HepG2 (cell line): ENCODE results near the gene TBC1D7. TPM values are rescaled to one million over a fixed set of nuclear protein-coding genes. Genes with fewer than 3 reads are reported as not detected.

Experiments used
- ATAC-seq: fragments of 200-7000 bp; cut with Tn5 transposase; 3 replicates; pipeline ENCODE4 v1.9.1; 2020; ENCODE audit warnings: mild to moderate bottlenecking, moderate library complexity
- BruUV-seq: library from RNA; stranded (reverse); fragments of 400-500 nt; replicated peaks from 2 replicates; lab custom pipeline; 2021; lab: Mats Ljungman, UMichigan
- CTCF ChIA-PET: fragments of 300-600 bp; formaldehyde crosslinking; extraction: SDS; loops from one replicate; lab custom pipeline; 2021; ENCODE audit warnings: low total read pairs, inconsistent platforms, low intra/inter-chr PET ratio; lab: Yijun Ruan, JAX
- POLR2A ChIA-PET: fragments of 350-600 bp; sonication (Branson Sonifier 250); formaldehyde crosslinking; loops from one replicate; lab custom pipeline; 2020; ENCODE audit warnings: antibody characterized with exemption, inconsistent platforms; lab: Yijun Ruan, JAX
- DNase-seq: peaks from one replicate; pipeline ENCODE4 v3.0.0-alpha.2; 2015; ENCODE audit warnings: low spot score
- FAIRE-seq: peaks from 3 replicates; lab custom pipeline; 2011; peaks lifted over from hg19 to GRCh38; lab: Jason Lieb, UNC
- H2AFZ ChIP-seq: one replicate; pipeline ENCODE4 v1.6.1; 2011; ENCODE audit warnings: low read length, inconsistent platforms
- H3K27ac ChIP-seq: fragments of 300-600 bp; 3 replicates; pipeline ENCODE4 v1.8.0; 2011; ENCODE audit warnings: mixed run types, mild to moderate bottlenecking, mixed read lengths, low read length, inconsistent platforms; ENCODE audit not compliant: insufficient read depth; ENCODE audit errors: extremely low read length
- H3K27me3 ChIP-seq, 2 experiments: fragments of 200-600 bp in 1 of 2; 2 replicates in 1 of 2; 3 replicates in 1 of 2; pipeline versions ENCODE4 v1.6.0 to v1.8.0; 2011; ENCODE audit warnings: low read length in 2 of 2, mild to moderate bottlenecking in 2 of 2, moderate library complexity in 2 of 2, inconsistent platforms in 1 of 2; ENCODE audit not compliant: insufficient read depth in 2 of 2, control insufficient read depth in 1 of 2
- H3K36me3 ChIP-seq, 2 experiments: fragments of 200-600 bp in 1 of 2; replicated peaks in 1 of 2; 2 replicates in 1 of 2; 3 replicates in 1 of 2; pipeline versions ENCODE4 v1.5.1 to v1.8.0; 2011; ENCODE audit warnings: low read length in 2 of 2, inconsistent platforms in 1 of 2; ENCODE audit not compliant: insufficient read depth in 2 of 2, control insufficient read depth in 1 of 2
- H3K4me1 ChIP-seq: 2 replicates; pipeline ENCODE4 v1.5.1; 2012; ENCODE audit warnings: low read length, inconsistent platforms; ENCODE audit not compliant: insufficient read depth
- H3K4me2 ChIP-seq: 2 replicates; pipeline ENCODE4 v1.6.0; 2011; ENCODE audit warnings: low read depth, low read length, inconsistent platforms
- H3K4me3 ChIP-seq, 3 experiments: fragments of 200-600 bp in 1 of 3; sonication (generic), shearing (Covaris generic) in 1 of 3; replicated peaks in 1 of 3; 2 replicates each; pipeline ENCODE4 v1.5.1; 2011 to 2016; ENCODE audit warnings: low read length in 3 of 3, inconsistent platforms in 2 of 3, low read depth in 2 of 3, mild to moderate bottlenecking in 2 of 3, control low read depth in 1 of 3, mixed read lengths in 1 of 3; ENCODE audit not compliant: insufficient read depth in 1 of 3
- H3K79me2 ChIP-seq: one replicate; pipeline ENCODE4 v1.6.1; 2011; ENCODE audit warnings: low read length, inconsistent platforms; ENCODE audit not compliant: insufficient read depth
- H3K9ac ChIP-seq: 2 replicates; pipeline ENCODE4 v1.6.0; 2011; ENCODE audit warnings: mild to moderate bottlenecking, low read depth, low read length, inconsistent platforms; ENCODE audit not compliant: insufficient read depth
- H3K9me3 ChIP-seq: 2 replicates; pipeline ENCODE4 v1.5.1; 2012; ENCODE audit warnings: mild to moderate bottlenecking, low read length
- H4K20me1 ChIP-seq: 2 replicates; pipeline ENCODE4 v1.6.0; 2011; ENCODE audit warnings: inconsistent platforms, mild to moderate bottlenecking, low read length, moderate library complexity; ENCODE audit not compliant: insufficient read depth
- E2F2 ChIP-seq: sonication (generic); formaldehyde crosslinking; IDR thresholded peaks from 2 replicates; pipeline ENCODE4 v1.4.0; 2020; ENCODE audit warnings: missing genetic modification reagents, borderline replicate concordance
- GATAD2A ChIP-seq: IDR thresholded peaks from 2 replicates; pipeline ENCODE4 v1.6.1; 2016
- KLF16 ChIP-seq, 2 experiments: sonication (generic) in 1 of 2; formaldehyde crosslinking in 1 of 2; IDR thresholded peaks; 2 replicates each; pipeline versions ENCODE4 v1.6.1 to v1.8.0; 2016 to 2023; ENCODE audit warnings: missing genetic modification reagents in 2 of 2, missing compliant biosample characterization in 1 of 2
- LBX2 ChIP-seq: sonication (generic); formaldehyde crosslinking; IDR thresholded peaks from 2 replicates; pipeline ENCODE4 v1.5.0; 2020; ENCODE audit warnings: missing genetic modification reagents, mild to moderate bottlenecking, borderline replicate concordance
- NFE2 ChIP-seq: sonication (generic); formaldehyde crosslinking; IDR thresholded peaks from 2 replicates; pipeline ENCODE4 v1.4.0; 2020; ENCODE audit warnings: missing genetic modification reagents
- TGIF2 ChIP-seq: IDR thresholded peaks from 2 replicates; pipeline ENCODE4 v1.6.1; 2016; ENCODE audit warnings: control low read depth, missing compliant biosample characterization
- XRCC5 ChIP-seq: fragments of 200-400 bp; formaldehyde crosslinking; optimal IDR thresholded peaks from 2 replicates; pipeline ENCODE3; 2017; ENCODE audit warnings: mild to moderate bottlenecking, low read length
- ZBTB7B ChIP-seq: sonication (generic); formaldehyde crosslinking; IDR thresholded peaks from 2 replicates; pipeline ENCODE4 v1.4.0; 2020; ENCODE audit warnings: missing genetic modification reagents
- ZKSCAN1 ChIP-seq: fragments of 150-350 bp; IDR thresholded peaks from 2 replicates; pipeline ENCODE4 v1.6.1; 2014; ENCODE audit warnings: low read length
- ZMAT3 ChIP-seq: sonication (generic); formaldehyde crosslinking; conservative IDR thresholded peaks from 2 replicates; pipeline ENCODE4 v1.7.0; 2021; ENCODE audit warnings: missing genetic modification reagents
- ZNF136 ChIP-seq: sonication (generic); formaldehyde crosslinking; IDR thresholded peaks from 2 replicates; pipeline ENCODE4 v1.8.1; 2022; ENCODE audit warnings: low read depth, mild to moderate bottlenecking, moderate library complexity, missing genetic modification reagents
- ZNF251 ChIP-seq: sonication (generic); formaldehyde crosslinking; IDR thresholded peaks from 2 replicates; pipeline ENCODE4 v1.9.0; 2021; ENCODE audit warnings: mild to moderate bottlenecking, missing genetic modification reagents
- ZNF33A ChIP-seq: sonication (generic); formaldehyde crosslinking; IDR thresholded peaks from 2 replicates; pipeline ENCODE4 v1.5.1; 2020; ENCODE audit warnings: missing genetic modification reagents, mild to moderate bottlenecking, moderate library complexity, borderline replicate concordance
- ZNF367 ChIP-seq: sonication (generic); formaldehyde crosslinking; IDR thresholded peaks from 2 replicates; pipeline ENCODE4 v1.4.0; 2020; ENCODE audit warnings: missing genetic modification reagents, borderline replicate concordance
- ZNF512B ChIP-seq: sonication (generic); formaldehyde crosslinking; IDR thresholded peaks from 2 replicates; pipeline ENCODE4 v1.5.1; 2020; ENCODE audit warnings: missing genetic modification reagents, mild to moderate bottlenecking, borderline replicate concordance
- ZNF597 ChIP-seq: sonication (generic); formaldehyde crosslinking; IDR thresholded peaks from 2 replicates; pipeline ENCODE4 v1.5.0; 2020; ENCODE audit warnings: missing genetic modification reagents
- WGBS: methylation state at CpG from one replicate; pipeline ENCODE4 v1.1.6; 2017; ENCODE audit warnings: low lambda C conversion rate; 5-methylcytosine and 5-hydroxymethylcytosine counted together
- in situ Hi-C: cut with HindIII; loops from 2 replicates; pipeline ENCODE4 v1.10.0; 2017; ENCODE audit warnings: low pct_unique_long_range_greater_than_20kb; ENCODE audit not compliant: extremely low pct_ligation_motif_present
- intact Hi-C: fragments of 100-400 bp; cut with micrococcal nuclease; formaldehyde crosslinking; loops from one replicate; pipeline ENCODE4 v1.10.0; 2022; ENCODE audit not compliant: unreplicated experiment
- polyA plus RNA-seq, 8 experiments: library from polyadenylated mRNA; depleted of rRNA in 3 of 8; stranded (reverse) in 7 of 8; unstranded in 1 of 8; fragments of >200 nt; fragmentation: Illumina TruSeq in 4 of 8; extraction: Trizol in 4 of 8; gene quantifications; 2 replicates each; pipeline versions ENCODE4 v1.2.1 to v1.2.3, GENCODE V29; 2011 to 2016; ENCODE audit warnings: low read depth in 4 of 8, missing spikeins in 1 of 8, mixed read lengths in 1 of 8; ENCODE audit not compliant: insufficient read depth in 1 of 8
- total RNA-seq, 5 experiments: library from RNA; depleted of rRNA; stranded (reverse); fragments of >200 nt; fragmentation: Illumina TruSeq; extraction: Trizol; gene quantifications; 2 replicates each; pipeline ENCODE4 v1.2.3, GENCODE V29; 2016; ENCODE audit warnings: low read depth in 1 of 5

Gene TBC1D7
- total and polyA plus RNA-seq, 2 of the 13 experiments (the other 11 are each of a cell fraction or from before 2014, with no cell fraction given) = 23.3 to 30.8 TPM

GRCh38 chr6:13290335-13290734 is 38.0 kb downstream of the TBC1D7 start (continued):
- TF ChIP-seq ZNF512B (CRISPR knock-in tag) (no peak), NFE2 (no peak)

GRCh38 chr6:13289789-13290318 is 38.5 kb downstream of the TBC1D7 start:
- no TSS peak for BruUV-seq
- H3K4me3 ChIP-seq = peak overlapping the region; percentile 2 to 13 (median 8); a peak in 3 of 6 replicates
- H3K27me3 ChIP-seq = no peaks in the 10 kb centered on the region
- H3K9me3 ChIP-seq = peaks cover 28% of the 10 kb centered on the region
- H3K9ac ChIP-seq = peak overlapping the region; percentile 21
- ChIA-PET CTCF (no interaction called here), POLR2A (interaction anchor here (0.7 to 2.3 kb wide), 6 partner anchors 14 to 395 kb away, joined by 3 to 17 read pairs (median 4); partner anchors contain the start of genes SIRT5 and TBC1D7)
- no peaks in the 10 kb centered on the region for H3K79me2 ChIP-seq
- H4K20me1 ChIP-seq = no peaks in the 10 kb centered on the region
- H3K4me1 ChIP-seq = peaks cover 26% of the 10 kb centered on the region
- ATAC-seq (peak; percentile 97), DNase-seq (peak; percentile 98), FAIRE-seq (peak; percentile 97)
- H3K36me3 ChIP-seq = peaks cover 10 to 25% of the 10 kb centered on the region in 2 experiments
- H3K27ac ChIP-seq = peak overlapping the region; percentile 78
- under 1% methylated on average over 9 of the region's 9 CpGs for WGBS
- intact Hi-C loops = loop anchor here (1.0 to 2.0 kb wide), 2 partner anchors 13 to 39 kb away; partner anchors contain the start of gene TBC1D7
- H3K4me2 ChIP-seq = peak overlapping the region; percentile 48
- in situ Hi-C loops = no loop called here
- H2AFZ ChIP-seq = no peak overlapping the region
- TF ChIP-seq ZNF136 (no peak; the same call in 1 of the 2 replicates), ZNF367 (CRISPR knock-in tag) (no peak), ZNF597 (CRISPR knock-in tag) (no peak), ZNF251 (no peak), TGIF2 (no peak), LBX2 (no peak), ZBTB7B (CRISPR knock-in tag) (peak; percentile 42; the same call in 1 of the 2 replicates), KLF16 (CRISPR knock-in tag; IDR thresholded peaks at IDR 0.05) (peak in 1 of 2 experiments; percentile 45; a peak in 1 of 4 replicates), ZMAT3 (no peak), GATAD2A (CRISPR knock-in tag) (peak; percentile 46; the same call in 1 of the 2 replicates), E2F2 (CRISPR knock-in tag) (no peak), XRCC5 (peak; percentile 49), ZNF33A (CRISPR knock-in tag) (peak; percentile 86; the same call in 1 of the 2 replicates), ZKSCAN1 (0 out of 2 replicates have a peak, but pooled peaks have one; percentile 30)
